NB4 (cell line): ENCODE results near the gene IGF2BP3.

Source experiments
- CTCF ChIP-seq: IDR thresholded peaks from one replicate; pipeline ENCODE4 v1.5.1; 2012; ENCODE audit warnings: low read depth, low read length
- MAX ChIP-seq: IDR thresholded peaks from 2 replicates; pipeline ENCODE4 v1.6.1; 2011; ENCODE audit warnings: low read depth, low read length
- MYC ChIP-seq: IDR thresholded peaks from 2 replicates; pipeline ENCODE4 v1.6.1; 2011; ENCODE audit warnings: low read depth, low read length
- POLR2A ChIP-seq: IDR thresholded peaks from 2 replicates; pipeline ENCODE4 v1.6.1; 2011; ENCODE audit warnings: mild to moderate bottlenecking; ENCODE audit not compliant: insufficient read length; ENCODE audit errors: extremely low read depth

- TF ChIP-seq CTCF = no peak
- TF ChIP-seq POLR2A = no peak
- no peak for TF ChIP-seq MYC
- no peak for TF ChIP-seq MAX
Observed at GRCh38 chr7:23477157-23477499, 6.8 kb upstream of the IGF2BP3 start.
